ENCODE data around the gene CYB5R4. TPM values are rescaled to one million over a fixed set of nuclear protein-coding genes. Genes with fewer than 3 reads are reported as not detected.
"Not testable (repeated sequence)": the region's sequence is repeated elsewhere in the genome, so short reads cannot be mapped to it uniquely, and the experiment has no call there.

The CYB5R4 gene
- total RNA-seq, 2 donors from 2014 or later = 13.7 to 18.9 TPM

DNA sequence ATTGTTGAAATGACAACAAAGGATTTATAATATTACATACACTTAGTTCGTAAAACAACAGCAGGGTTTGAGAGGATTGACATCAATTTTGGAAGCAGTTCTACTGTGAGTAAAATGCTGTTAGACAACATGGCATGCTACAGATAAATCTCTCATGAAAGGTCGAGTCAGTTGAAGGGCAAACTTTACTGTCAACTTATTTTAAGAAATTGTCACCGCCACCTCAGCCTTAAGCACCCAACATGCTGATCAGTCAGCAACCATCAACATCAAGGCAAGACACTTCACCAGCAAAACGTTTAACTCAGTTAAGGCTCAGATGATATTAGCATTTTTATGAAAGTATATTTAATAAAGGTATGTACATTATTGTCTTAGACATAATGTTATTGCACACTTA, 31.0 kb downstream of the CYB5R4 start:
- H3K36me3 ChIP-seq (ENCODE audit: control insufficient read depth, insufficient read depth, low read length) = no peaks in the 10 kb centered on the region
- H3K4me3 ChIP-seq (ENCODE audit: low read length) = no peak overlapping the region
- WGBS, 2 experiments (ENCODE audit: insufficient coverage in 1 of 2, insufficient read length in 1 of 2) = 97 to 100% methylated on average over 1 to 4 of the region's 4 CpGs
- H3K36me3 Mint-ChIP-seq (ENCODE audit: low read depth) = peaks cover 15% of the 10 kb centered on the region
- H3K27me3 Mint-ChIP-seq (ENCODE audit: insufficient read depth) = no peaks in the 10 kb centered on the region
- no peaks in the 10 kb centered on the region for H3K27me3 ChIP-seq (ENCODE audit: control insufficient read depth, insufficient read depth, low read length, poor library complexity, severe bottlenecking)
- H3K27ac ChIP-seq (ENCODE audit: low read depth, low read length) = no peak overlapping the region
- no peak overlapping the region for H3K4me3 Mint-ChIP-seq
- peaks cover 23% of the 10 kb centered on the region for H3K9me3 ChIP-seq (ENCODE audit: control insufficient read depth, low read length)
- no peaks in the 10 kb centered on the region for H3K9me3 Mint-ChIP-seq
- DNase-seq = no peak
- no peak overlapping the region for H3K27ac Mint-ChIP-seq
- H3K9ac ChIP-seq (ENCODE audit: extremely low read depth, low read length, poor library complexity, severe bottlenecking) = no peak overlapping the region
- TF ChIP-seq, protein P1, sequence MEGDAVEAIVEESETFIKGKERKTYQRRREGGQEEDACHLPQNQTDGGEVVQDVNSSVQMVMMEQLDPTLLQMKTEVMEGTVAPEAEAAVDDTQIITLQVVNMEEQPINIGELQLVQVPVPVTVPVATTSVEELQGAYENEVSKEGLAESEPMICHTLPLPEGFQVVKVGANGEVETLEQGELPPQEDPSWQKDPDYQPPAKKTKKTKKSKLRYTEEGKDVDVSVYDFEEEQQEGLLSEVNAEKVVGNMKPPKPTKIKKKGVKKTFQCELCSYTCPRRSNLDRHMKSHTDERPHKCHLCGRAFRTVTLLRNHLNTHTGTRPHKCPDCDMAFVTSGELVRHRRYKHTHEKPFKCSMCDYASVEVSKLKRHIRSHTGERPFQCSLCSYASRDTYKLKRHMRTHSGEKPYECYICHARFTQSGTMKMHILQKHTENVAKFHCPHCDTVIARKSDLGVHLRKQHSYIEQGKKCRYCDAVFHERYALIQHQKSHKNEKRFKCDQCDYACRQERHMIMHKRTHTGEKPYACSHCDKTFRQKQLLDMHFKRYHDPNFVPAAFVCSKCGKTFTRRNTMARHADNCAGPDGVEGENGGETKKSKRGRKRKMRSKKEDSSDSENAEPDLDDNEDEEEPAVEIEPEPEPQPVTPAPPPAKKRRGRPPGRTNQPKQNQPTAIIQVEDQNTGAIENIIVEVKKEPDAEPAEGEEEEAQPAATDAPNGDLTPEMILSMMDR (conservative IDR thresholded peaks at IDR 0.05) = no peak
- H3K4me1 ChIP-seq (ENCODE audit: control insufficient read depth, insufficient read depth, low read length) = peaks cover 13% of the 10 kb centered on the region
- H3K4me1 Mint-ChIP-seq = peaks cover 35% of the 10 kb centered on the region

DNA sequence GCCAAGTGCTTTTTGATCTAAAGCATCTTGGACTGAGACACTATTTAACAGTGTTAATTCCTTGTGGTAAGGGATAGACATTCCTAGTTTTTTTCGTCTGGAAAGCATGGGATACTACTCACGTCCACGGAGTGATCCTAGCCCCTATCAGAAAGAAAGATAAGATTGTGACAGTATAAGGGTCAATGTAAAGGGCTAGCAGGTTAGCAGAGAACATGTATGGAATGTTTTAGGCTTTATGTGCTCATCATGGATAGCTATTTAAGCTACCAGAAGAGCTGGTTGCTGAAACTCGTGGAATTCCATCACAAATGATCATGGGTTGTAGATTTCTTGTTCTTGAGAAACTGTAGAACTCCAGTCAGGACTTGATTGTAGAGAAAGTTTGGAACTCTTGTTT, 32.1 kb downstream of the CYB5R4 start:
- peaks cover 15% of the 10 kb centered on the region for H3K36me3 Mint-ChIP-seq (ENCODE audit: low read depth)
- no peak overlapping the region for H3K9ac ChIP-seq (ENCODE audit: extremely low read depth, low read length, poor library complexity, severe bottlenecking)
- H3K27ac Mint-ChIP-seq = no peak overlapping the region
- no peaks in the 10 kb centered on the region for H3K27me3 Mint-ChIP-seq (ENCODE audit: insufficient read depth)
- peaks cover 13% of the 10 kb centered on the region for H3K4me1 ChIP-seq (ENCODE audit: control insufficient read depth, insufficient read depth, low read length)
- TF ChIP-seq, protein P1 (conservative IDR thresholded peaks at IDR 0.05) = no peak
- DNase-seq = no peak
- 83% methylated on average over 3 to 4 of the region's 4 CpGs for WGBS, 2 experiments (ENCODE audit: insufficient coverage in 1 of 2, insufficient read length in 1 of 2)
- peaks cover 35% of the 10 kb centered on the region for H3K4me1 Mint-ChIP-seq
- H3K27me3 ChIP-seq (ENCODE audit: control insufficient read depth, insufficient read depth, low read length, poor library complexity, severe bottlenecking) = no peaks in the 10 kb centered on the region
- no peaks in the 10 kb centered on the region for H3K9me3 Mint-ChIP-seq
- H3K36me3 ChIP-seq (ENCODE audit: control insufficient read depth, insufficient read depth, low read length) = no peaks in the 10 kb centered on the region
- peaks cover 23% of the 10 kb centered on the region for H3K9me3 ChIP-seq (ENCODE audit: control insufficient read depth, low read length)
- H3K4me3 ChIP-seq (ENCODE audit: low read length) = no peak overlapping the region
- no peak overlapping the region for H3K4me3 Mint-ChIP-seq
- H3K27ac ChIP-seq (ENCODE audit: low read depth, low read length) = no peak overlapping the region

DNA sequence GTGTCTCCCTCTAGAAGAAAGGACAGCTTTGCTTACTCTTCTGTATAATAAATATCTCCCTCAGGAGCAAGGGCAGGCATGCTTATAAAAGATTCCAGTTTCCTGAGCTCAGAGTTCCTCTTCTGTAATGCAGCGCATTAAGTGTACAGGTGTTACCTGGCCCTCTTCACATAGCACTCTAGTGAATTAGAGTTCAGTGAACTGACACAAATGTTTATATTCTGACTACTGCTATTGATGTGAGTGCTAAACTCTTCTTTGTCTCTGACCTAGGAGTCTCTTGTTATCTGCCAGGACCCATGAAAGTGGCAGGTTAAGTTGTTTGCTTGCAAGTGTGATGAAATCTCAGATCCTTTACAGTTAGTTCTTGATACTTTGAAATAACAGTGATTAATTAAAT, 33.5 kb downstream of the CYB5R4 start:
- Mint-ChIP-seq H3K4me1 (peaks cover 35% of the 10 kb centered on the region), H3K9me3 (peaks cover 12% of the 10 kb centered on the region), H3K27ac (peak overlapping the region; percentile 31), H3K4me3 (no peak overlapping the region), H3K27me3 (ENCODE audit: insufficient read depth) (no peaks in the 10 kb centered on the region), H3K36me3 (ENCODE audit: low read depth) (peaks cover 21% of the 10 kb centered on the region)
- TF ChIP-seq, protein P1 (conservative IDR thresholded peaks at IDR 0.05) = no peak
- Histone ChIP-seq H3K4me1 (ENCODE audit: control insufficient read depth, insufficient read depth, low read length) (peaks cover 13% of the 10 kb centered on the region), H3K27me3 (ENCODE audit: control insufficient read depth, insufficient read depth, low read length, poor library complexity, severe bottlenecking) (no peaks in the 10 kb centered on the region), H3K9ac (ENCODE audit: extremely low read depth, low read length, poor library complexity, severe bottlenecking) (no peak overlapping the region), H3K4me3 (ENCODE audit: low read length) (no peak overlapping the region), H3K9me3 (ENCODE audit: control insufficient read depth, low read length) (peaks cover 23% of the 10 kb centered on the region), H3K36me3 (ENCODE audit: control insufficient read depth, insufficient read depth, low read length) (no peaks in the 10 kb centered on the region), H3K27ac (ENCODE audit: low read depth, low read length) (no peak overlapping the region)
- DNase-seq = no peak
- 89 to 100% methylated on average over 1 of the region's 1 CpG for WGBS, 2 experiments (ENCODE audit: insufficient coverage in 1 of 2, insufficient read length in 1 of 2)

DNA sequence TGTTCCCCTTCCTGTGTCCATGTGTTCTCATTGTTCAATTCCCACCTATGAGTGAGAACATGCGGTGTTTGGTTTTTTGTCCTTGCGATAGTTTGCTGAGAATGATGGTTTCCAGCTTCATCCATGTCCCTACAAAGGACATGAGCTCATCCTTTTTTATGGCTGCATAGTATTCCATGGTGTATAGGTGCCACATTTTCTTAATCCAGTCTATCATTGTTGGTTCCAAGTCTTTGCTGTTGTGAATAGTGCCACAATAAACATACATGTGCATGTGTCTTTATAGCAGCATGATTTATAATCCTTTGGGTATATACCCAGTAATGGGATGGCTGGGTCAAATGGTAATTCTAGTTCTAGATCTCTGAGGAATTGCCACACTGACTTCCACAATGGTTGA, 37.6 kb downstream of the CYB5R4 start:
- H3K9me3 ChIP-seq (ENCODE audit: control insufficient read depth, low read length); DNase-seq; H3K27me3 ChIP-seq (ENCODE audit: control insufficient read depth, insufficient read depth, low read length, poor library complexity, severe bottlenecking); H3K36me3 ChIP-seq (ENCODE audit: control insufficient read depth, insufficient read depth, low read length); H3K4me3 Mint-ChIP-seq; H3K9ac ChIP-seq (ENCODE audit: extremely low read depth, low read length, poor library complexity, severe bottlenecking); H3K27ac ChIP-seq (ENCODE audit: low read depth, low read length); H3K4me1 ChIP-seq (ENCODE audit: control insufficient read depth, insufficient read depth, low read length); H3K4me3 ChIP-seq (ENCODE audit: low read length); H3K27ac Mint-ChIP-seq; H3K27me3 Mint-ChIP-seq (ENCODE audit: insufficient read depth): not testable (repeated sequence)
- Mint-ChIP-seq H3K4me1 (peaks cover 27% of the 10 kb centered on the region), H3K36me3 (ENCODE audit: low read depth) (peaks cover 12% of the 10 kb centered on the region), H3K9me3 (peaks cover 12% of the 10 kb centered on the region)
- no CpG with 5 or more reads among the region's 2 CpGs for WGBS, 2 experiments (ENCODE audit: insufficient coverage in 1 of 2, insufficient read length in 1 of 2)

All from endodermal cell (in vitro differentiated cells).